Kidney epithelial cell (primary cell): ENCODE results near the gene CYP51A1. TPM values are rescaled to one million over a fixed set of nuclear protein-coding genes. Genes with fewer than 3 reads are reported as not detected.

Experiments
- DNase-seq: peaks from one replicate; pipeline ENCODE4 v3.0.0-alpha.2; 2010; ENCODE audit warnings: low read depth
- H3K27me3 ChIP-seq: 2 replicates; pipeline ENCODE4 v1.6.0; 2011; ENCODE audit warnings: low read length; ENCODE audit not compliant: control insufficient read depth, insufficient read depth
- H3K36me3 ChIP-seq: 2 replicates; pipeline ENCODE4 v1.5.1; 2011; ENCODE audit warnings: low read length; ENCODE audit not compliant: control insufficient read depth, insufficient read depth
- H3K4me3 ChIP-seq: 2 replicates; pipeline ENCODE4 v1.5.1; 2011; ENCODE audit warnings: low read depth, mild to moderate bottlenecking, control low read depth, low read length
- total RNA-seq: library from RNA; depleted of rRNA; stranded (reverse); fragments of >200 nt; gene quantifications from 2 replicates; pipeline ENCODE4 v1.2.3, GENCODE V29; 2015
- TF ChIP-seq, protein P1 (sequence below): IDR thresholded peaks from 2 replicates; pipeline ENCODE4 v1.5.1; 2011; ENCODE audit warnings: mild to moderate bottlenecking, moderate library complexity, low read length, control low read depth, inconsistent platforms; ENCODE audit not compliant: insufficient read depth, poor library complexity, severe bottlenecking

Gene CYP51A1
- total RNA-seq, 1 donor from 2014 or later: 126 TPM

DNA sequence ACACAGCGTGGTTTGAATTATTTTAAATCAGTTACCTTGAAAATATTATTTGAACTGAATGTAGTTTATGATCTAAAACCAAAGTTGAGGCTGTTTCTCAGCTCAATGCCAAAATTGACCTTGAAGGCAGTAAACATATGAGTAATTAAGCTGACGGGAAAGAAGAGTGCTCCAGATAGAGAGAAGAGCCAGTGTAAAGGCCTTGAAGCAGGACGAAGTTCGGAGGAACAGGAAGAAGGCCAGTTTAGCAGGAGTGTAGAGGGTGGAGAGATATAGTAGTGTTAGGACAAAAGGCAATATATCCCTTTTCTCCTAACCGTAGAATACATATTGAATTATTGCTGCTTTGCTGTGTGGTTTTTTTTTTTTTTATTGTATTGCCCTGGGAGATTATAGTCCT lies 63.2 kb downstream of the CYP51A1 start:
- H3K27me3 ChIP-seq: no peaks in the 10 kb centered on the region
- H3K4me3 ChIP-seq: no peak overlapping the region
- peaks cover 2% of the 10 kb centered on the region for H3K36me3 ChIP-seq
- TF ChIP-seq, protein P1, sequence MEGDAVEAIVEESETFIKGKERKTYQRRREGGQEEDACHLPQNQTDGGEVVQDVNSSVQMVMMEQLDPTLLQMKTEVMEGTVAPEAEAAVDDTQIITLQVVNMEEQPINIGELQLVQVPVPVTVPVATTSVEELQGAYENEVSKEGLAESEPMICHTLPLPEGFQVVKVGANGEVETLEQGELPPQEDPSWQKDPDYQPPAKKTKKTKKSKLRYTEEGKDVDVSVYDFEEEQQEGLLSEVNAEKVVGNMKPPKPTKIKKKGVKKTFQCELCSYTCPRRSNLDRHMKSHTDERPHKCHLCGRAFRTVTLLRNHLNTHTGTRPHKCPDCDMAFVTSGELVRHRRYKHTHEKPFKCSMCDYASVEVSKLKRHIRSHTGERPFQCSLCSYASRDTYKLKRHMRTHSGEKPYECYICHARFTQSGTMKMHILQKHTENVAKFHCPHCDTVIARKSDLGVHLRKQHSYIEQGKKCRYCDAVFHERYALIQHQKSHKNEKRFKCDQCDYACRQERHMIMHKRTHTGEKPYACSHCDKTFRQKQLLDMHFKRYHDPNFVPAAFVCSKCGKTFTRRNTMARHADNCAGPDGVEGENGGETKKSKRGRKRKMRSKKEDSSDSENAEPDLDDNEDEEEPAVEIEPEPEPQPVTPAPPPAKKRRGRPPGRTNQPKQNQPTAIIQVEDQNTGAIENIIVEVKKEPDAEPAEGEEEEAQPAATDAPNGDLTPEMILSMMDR: no peak
- DNase-seq: no peak

DNA sequence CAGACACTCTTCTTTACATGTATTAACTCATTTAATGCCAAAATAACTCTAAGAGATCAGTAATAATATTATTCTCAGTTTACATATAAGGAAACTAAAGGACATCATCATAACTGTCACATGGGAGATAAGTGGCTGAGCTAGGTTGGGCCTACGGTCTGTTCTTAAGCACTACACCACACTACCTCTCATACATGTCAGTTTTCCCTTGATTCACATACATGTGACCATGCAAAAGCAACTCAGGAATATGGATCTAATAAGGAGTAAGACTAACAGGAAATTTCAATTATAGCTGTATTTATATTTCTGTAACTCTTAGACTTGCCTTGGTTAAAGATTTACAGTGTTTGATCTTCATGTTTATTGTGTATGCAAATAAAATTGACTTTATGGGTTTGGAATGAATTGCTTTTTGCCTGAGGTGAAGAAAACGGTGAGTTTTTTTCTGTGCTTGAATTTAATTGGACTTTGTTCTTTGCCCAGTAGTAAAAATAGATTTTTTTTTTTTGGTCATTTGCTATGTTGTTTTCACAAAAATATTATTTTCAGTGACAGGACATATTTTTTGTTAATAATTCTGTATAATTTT lies 69.7 kb downstream of the CYP51A1 start:
- DNase-seq: no peak
- TF ChIP-seq, protein P1: no peak
- no peak overlapping the region for H3K4me3 ChIP-seq
- H3K36me3 ChIP-seq: peaks cover 2% of the 10 kb centered on the region
- no peaks in the 10 kb centered on the region for H3K27me3 ChIP-seq

Other genes with a start within 250 kb of the CYP51A1 start
- gene AKAP9, start 193.6 kb downstream of the CYP51A1 start, total RNA-seq: 36.2 and 36.6 TPM in 2 replicates
- not detected in 2 replicates for gene LRRD1, start 44.7 kb upstream of the CYP51A1 start, total RNA-seq
- 15.5 and 52.9 TPM in 2 replicates for gene KRIT1, start 111.4 kb upstream of the CYP51A1 start, total RNA-seq
- 37.1 and 42.7 TPM in 2 replicates for gene ANKIB1, start 111.5 kb upstream of the CYP51A1 start, total RNA-seq